GM12801 (cell line): ENCODE data around the gene ANKRD44.

ENCODE experiments used
- CTCF ChIP-seq: IDR thresholded peaks from one replicate; pipeline ENCODE4 v1.5.1; 2011; ENCODE audit warnings: control low read depth; ENCODE audit not compliant: insufficient read length; ENCODE audit errors: extremely low read depth

The ANKRD44 gene

DNA sequence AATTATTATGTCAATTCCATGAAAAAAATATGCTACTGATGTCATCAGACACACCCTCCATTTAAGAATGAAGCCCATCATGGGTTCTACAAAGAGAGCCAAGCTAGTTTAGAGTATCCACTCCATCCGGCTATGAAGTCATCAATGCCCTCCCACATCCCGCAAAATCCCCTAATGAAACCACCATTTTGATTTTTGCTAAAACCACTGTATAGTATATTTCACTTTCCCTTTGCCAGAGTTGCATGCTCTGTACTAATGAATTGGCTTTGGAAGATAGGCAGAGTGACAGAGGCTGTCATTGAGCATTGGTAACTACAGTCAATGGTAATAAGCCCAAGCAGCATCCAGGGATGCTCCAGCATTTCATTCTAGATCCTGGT, 118.6 kb downstream of the ANKRD44 start:
- no peak for TF ChIP-seq CTCF

- peak; percentile 11 for TF ChIP-seq CTCF
These were observed 119.2 kb downstream of the ANKRD44 start for GRCh38 chr2:197191177-197191939.

DNA sequence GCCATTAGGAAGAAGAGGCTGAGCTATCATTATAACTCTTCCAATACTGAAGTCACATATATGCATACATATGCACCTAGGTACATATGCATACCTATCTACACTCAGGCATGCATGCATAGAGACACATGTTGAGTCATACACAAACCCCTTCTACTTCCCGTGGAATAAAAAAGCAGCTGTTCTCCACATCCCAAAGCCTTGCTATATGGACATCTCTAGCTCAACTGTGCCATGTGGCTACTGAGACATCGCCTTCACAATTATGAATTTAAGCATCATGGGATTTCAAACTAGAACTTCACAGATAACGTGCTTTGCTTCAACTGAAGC, 120.5 kb downstream of the ANKRD44 start:
- no peak for TF ChIP-seq CTCF

DNA sequence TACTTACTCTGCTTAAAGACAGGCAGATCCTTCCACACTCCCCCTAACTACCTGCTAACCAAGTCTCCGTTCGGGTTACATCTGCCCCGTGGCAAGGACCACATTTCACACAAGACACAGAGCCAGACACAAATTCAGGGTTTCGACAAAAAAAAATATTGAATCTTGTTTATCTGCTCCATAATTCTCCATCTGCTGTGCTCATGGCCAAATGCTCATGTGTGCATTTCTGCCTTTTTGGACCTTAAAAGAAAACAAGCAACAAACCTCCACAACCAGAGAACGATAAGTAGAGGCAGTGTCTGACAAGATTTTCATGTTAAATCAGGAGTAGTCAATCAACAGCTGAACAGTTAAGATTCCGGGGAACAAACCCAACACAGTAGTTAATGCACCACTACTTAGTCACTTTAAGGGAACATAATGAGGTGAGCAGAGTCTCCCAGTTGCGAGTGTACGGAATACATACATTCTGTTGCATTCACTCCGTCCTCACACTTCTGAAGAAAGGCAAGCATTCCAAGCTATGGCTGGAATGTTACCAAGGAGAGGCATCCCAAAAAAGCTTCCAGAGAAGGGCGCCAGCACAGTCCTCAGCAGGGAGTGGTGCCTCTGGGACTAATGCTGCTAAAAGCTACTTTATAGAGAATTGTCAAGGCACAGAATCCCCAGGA, 121.0 kb downstream of the ANKRD44 start:
- TF ChIP-seq CTCF: no peak

GRCh38 chr2:197185676-197186075, 124.9 kb downstream of the ANKRD44 start:
- no peak for TF ChIP-seq CTCF

- no peak for TF ChIP-seq CTCF
These were observed 125.5 kb downstream of the ANKRD44 start for GRCh38 chr2:197184959-197185586.

- no peak for TF ChIP-seq CTCF
These were observed 127.2 kb downstream of the ANKRD44 start for GRCh38 chr2:197183355-197183754.
